WTC11 (cell line): Measurements from ENCODE around the gene COPS4. TPM values are rescaled to one million over a fixed set of nuclear protein-coding genes. Genes with fewer than 3 reads are reported as not detected.

Experiments used
- ATAC-seq: fragments of 200-7000 bp; cut with Tn5 transposase; 2 replicates; pipeline ENCODE4 v1.10.0; 2021; ENCODE audit warnings: mild to moderate bottlenecking, moderate library complexity
- CTCF ChIA-PET: fragments of 300-600 bp; sonication (Branson Sonifier 250); formaldehyde crosslinking; loops from one replicate; lab custom pipeline; 2021; ENCODE audit warnings: antibody characterized with exemption; lab: Charles Lee
- POLR2A ChIA-PET: fragments of 350-600 bp; sonication (Branson Sonifier 250); formaldehyde crosslinking; loops from one replicate; lab custom pipeline; 2021; ENCODE audit warnings: antibody characterized with exemption; lab: Charles Lee
- DNase-seq: peaks from one replicate; pipeline ENCODE4 v3.0.0; 2021; ENCODE audit warnings: low spot score
- H3K27ac Mint-ChIP-seq: 2 replicates; pipeline ENCODE4 v1.8.0; 2021; ENCODE audit warnings: mixed read lengths
- H3K27me3 Mint-ChIP-seq: 2 replicates; pipeline ENCODE4 v1.8.0; 2021; ENCODE audit warnings: low read depth, mild to moderate bottlenecking, moderate library complexity, mixed read lengths
- H3K36me3 Mint-ChIP-seq: 2 replicates; pipeline ENCODE4 v1.8.0; 2021; ENCODE audit warnings: mixed read lengths
- H3K4me1 Mint-ChIP-seq: 2 replicates; pipeline ENCODE4 v1.8.0; 2022; ENCODE audit warnings: mixed read lengths
- H3K4me3 Mint-ChIP-seq: 2 replicates; pipeline ENCODE4 v1.8.0; 2021; ENCODE audit warnings: mild to moderate bottlenecking, moderate library complexity, mixed read lengths
- H3K9me3 Mint-ChIP-seq: 2 replicates; pipeline ENCODE4 v1.8.0; 2021; ENCODE audit warnings: mixed read lengths
- ESRRA ChIP-seq: sonication (generic); formaldehyde crosslinking; IDR thresholded peaks from 2 replicates; pipeline ENCODE4 v1.8.1; 2022; ENCODE audit warnings: mild to moderate bottlenecking, missing genetic modification reagents, borderline replicate concordance
- ETV6 ChIP-seq: sonication (generic); formaldehyde crosslinking; IDR thresholded peaks from 2 replicates; pipeline ENCODE4 v1.8.1; 2022; ENCODE audit warnings: mild to moderate bottlenecking, missing genetic modification reagents
- HMGXB4 ChIP-seq: sonication (generic); formaldehyde crosslinking; IDR thresholded peaks from 2 replicates; pipeline ENCODE4 v1.8.1; 2023; ENCODE audit warnings: mild to moderate bottlenecking, moderate library complexity, missing genetic modification reagents
- JAZF1 ChIP-seq: fragments of 250-450 bp; sonication (Bioruptor Pico); IDR thresholded peaks from 2 replicates; pipeline ENCODE4 v1.9.0; 2021; ENCODE audit warnings: moderate library complexity, mild to moderate bottlenecking, inconsistent platforms
- JUN ChIP-seq: sonication (generic); formaldehyde crosslinking; IDR thresholded peaks from 2 replicates; pipeline ENCODE4 v1.8.0; 2023; ENCODE audit warnings: mild to moderate bottlenecking, missing genetic modification reagents
- NFE2L1 ChIP-seq: sonication (generic); formaldehyde crosslinking; IDR thresholded peaks from 2 replicates; pipeline ENCODE4 v1.8.1; 2023; ENCODE audit warnings: missing genetic modification reagents
- OVOL2 ChIP-seq: fragments of 250-450 bp; sonication (Bioruptor Pico); IDR thresholded peaks from 2 replicates; pipeline ENCODE4 v1.9.0; 2021; ENCODE audit warnings: mild to moderate bottlenecking, borderline replicate concordance
- RELA ChIP-seq: sonication (generic); formaldehyde crosslinking; IDR thresholded peaks from 2 replicates; pipeline ENCODE4 v1.8.1; 2022; ENCODE audit warnings: missing genetic modification reagents, mild to moderate bottlenecking, borderline replicate concordance
- TEAD1 ChIP-seq: sonication (generic); formaldehyde crosslinking; IDR thresholded peaks from 2 replicates; pipeline ENCODE4 v1.8.0; 2022; ENCODE audit warnings: mild to moderate bottlenecking, missing genetic modification reagents
- TEAD4 ChIP-seq: sonication (generic); formaldehyde crosslinking; IDR thresholded peaks from 2 replicates; pipeline ENCODE4 v1.8.0; 2022; ENCODE audit warnings: mild to moderate bottlenecking, missing genetic modification reagents
- TP53 ChIP-seq: sonication (generic); formaldehyde crosslinking; IDR thresholded peaks from 2 replicates; pipeline ENCODE4 v1.8.1; 2023; ENCODE audit warnings: mild to moderate bottlenecking, missing genetic modification reagents
- USF2 ChIP-seq: sonication (generic); formaldehyde crosslinking; IDR thresholded peaks from 2 replicates; pipeline ENCODE4 v1.8.1; 2023; ENCODE audit warnings: mild to moderate bottlenecking, missing genetic modification reagents, moderate library complexity
- ZBTB21 ChIP-seq: sonication (generic); formaldehyde crosslinking; IDR thresholded peaks from 2 replicates; pipeline ENCODE4 v1.8.1; 2023; ENCODE audit warnings: mild to moderate bottlenecking, missing genetic modification reagents, borderline replicate concordance
- ZNF138 ChIP-seq: sonication (generic); formaldehyde crosslinking; conservative IDR thresholded peaks from 2 replicates; pipeline ENCODE4 v1.8.1; 2022; ENCODE audit warnings: mild to moderate bottlenecking, moderate library complexity, missing genetic modification reagents
- ZNF232 ChIP-seq: sonication (generic); formaldehyde crosslinking; IDR thresholded peaks from 2 replicates; pipeline ENCODE4 v1.8.0; 2022; ENCODE audit warnings: mild to moderate bottlenecking, missing genetic modification reagents
- ZNF416 ChIP-seq: fragments of 250-450 bp; sonication (Bioruptor Pico); IDR thresholded peaks from 2 replicates; pipeline ENCODE4 v1.9.0; 2021; ENCODE audit warnings: mild to moderate bottlenecking, inconsistent platforms
- ZSCAN18 ChIP-seq: fragments of 250-450 bp; sonication (Bioruptor Pico); IDR thresholded peaks from 2 replicates; pipeline ENCODE4 v2.1.2; 2022; ENCODE audit warnings: mild to moderate bottlenecking, moderate library complexity
- total RNA-seq: library from RNA; stranded (reverse); gene quantifications from 3 replicates; pipeline ENCODE4 v1.2.3, GENCODE V29; 2021
- TF ChIP-seq, protein P1 (sequence below): fragments of 200-600 bp; IDR thresholded peaks from 2 replicates; pipeline ENCODE4 v1.8.0; 2022; ENCODE audit warnings: antibody characterized with exemption
- TF ChIP-seq, protein P2 (sequence below): sonication (generic); formaldehyde crosslinking; conservative IDR thresholded peaks from 2 replicates; pipeline ENCODE4 v1.8.1; 2022; ENCODE audit warnings: mild to moderate bottlenecking, missing genetic modification reagents
- TF ChIP-seq, protein P3 (sequence below): sonication (generic); formaldehyde crosslinking; IDR thresholded peaks from 2 replicates; pipeline ENCODE4 v1.8.1; 2023; ENCODE audit warnings: mild to moderate bottlenecking, missing genetic modification reagents
- TF ChIP-seq, protein P4 (sequence below): sonication (generic); formaldehyde crosslinking; IDR thresholded peaks from 2 replicates; pipeline ENCODE4 v1.8.0; 2022; ENCODE audit warnings: mild to moderate bottlenecking, missing genetic modification reagents

Gene COPS4
- total RNA-seq, 1 experiment from 2014 or later = 30.9 TPM

GRCh38 chr4:83010522-83011318 lies 24.3 kb upstream of the COPS4 start, which contains the start of gene LIN54:
LIN54 (minus strand) TSS chr4:83010823; CDS start chr4:82984844, 25,979 bp downstream.
- no peaks in the 10 kb centered on the region for H3K9me3 Mint-ChIP-seq
- CTCF ChIA-PET = interaction anchor here (0.7 to 1.3 kb wide), 3 partner anchors 10 to 1472 kb away, joined by 3 to 6 read pairs (median 5); partner anchors contain the start of gene COPS4
- H3K4me3 Mint-ChIP-seq = peak within 1 kb of the TSS; percentile 92
- H3K4me1 Mint-ChIP-seq = peaks cover 34% of the 10 kb centered on the region
- H3K27ac Mint-ChIP-seq = peak within 1 kb of the TSS; percentile 67
- H3K27me3 Mint-ChIP-seq = peaks cover 13% of the 10 kb centered on the region
- DNase-seq (peak; percentile 65), ATAC-seq (peak; percentile 17)
- POLR2A ChIA-PET = interaction anchor here (0.7 to 2.9 kb wide), 3 partner anchors 24 to 100 kb away, joined by 3 to 28 read pairs (median 4); partner anchors contain the start of gene COPS4
- no peaks in the 10 kb centered on the region for H3K36me3 Mint-ChIP-seq
- TF ChIP-seq OVOL2 (CRISPR knock-in tag) = no peak
- no peak for TF ChIP-seq ZNF232
- TF ChIP-seq ZBTB21 (CRISPR knock-in tag) = no peak
- no peak for TF ChIP-seq NFE2L1
- no peak for TF ChIP-seq TEAD1 (CRISPR knock-in tag)
- TF ChIP-seq, protein P1, sequence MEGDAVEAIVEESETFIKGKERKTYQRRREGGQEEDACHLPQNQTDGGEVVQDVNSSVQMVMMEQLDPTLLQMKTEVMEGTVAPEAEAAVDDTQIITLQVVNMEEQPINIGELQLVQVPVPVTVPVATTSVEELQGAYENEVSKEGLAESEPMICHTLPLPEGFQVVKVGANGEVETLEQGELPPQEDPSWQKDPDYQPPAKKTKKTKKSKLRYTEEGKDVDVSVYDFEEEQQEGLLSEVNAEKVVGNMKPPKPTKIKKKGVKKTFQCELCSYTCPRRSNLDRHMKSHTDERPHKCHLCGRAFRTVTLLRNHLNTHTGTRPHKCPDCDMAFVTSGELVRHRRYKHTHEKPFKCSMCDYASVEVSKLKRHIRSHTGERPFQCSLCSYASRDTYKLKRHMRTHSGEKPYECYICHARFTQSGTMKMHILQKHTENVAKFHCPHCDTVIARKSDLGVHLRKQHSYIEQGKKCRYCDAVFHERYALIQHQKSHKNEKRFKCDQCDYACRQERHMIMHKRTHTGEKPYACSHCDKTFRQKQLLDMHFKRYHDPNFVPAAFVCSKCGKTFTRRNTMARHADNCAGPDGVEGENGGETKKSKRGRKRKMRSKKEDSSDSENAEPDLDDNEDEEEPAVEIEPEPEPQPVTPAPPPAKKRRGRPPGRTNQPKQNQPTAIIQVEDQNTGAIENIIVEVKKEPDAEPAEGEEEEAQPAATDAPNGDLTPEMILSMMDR = no peak
- TF ChIP-seq ESRRA (CRISPR knock-in tag) = no peak

GRCh38 chr4:83011689-83012199 lies 23.2 kb upstream of the COPS4 start:
- no peak for ATAC-seq
- no peak for DNase-seq
- CTCF ChIA-PET = interaction anchor here (0.7 to 1.3 kb wide), 3 partner anchors 11 to 272 kb away, joined by 3 to 6 read pairs (median 4); partner anchors contain the start of genes COPS4 and COQ2
- H3K27ac Mint-ChIP-seq = peak overlapping the region; percentile 54; the same call in 1 of the 2 replicates
- peak overlapping the region; percentile 92 for H3K4me3 Mint-ChIP-seq
- TF ChIP-seq HMGXB4 (no peak), TEAD4 (no peak), USF2 (CRISPR knock-in tag) (no peak), TP53 (CRISPR knock-in tag) (no peak), ETV6 (CRISPR knock-in tag) (no peak), ZSCAN18 (CRISPR knock-in tag) (no peak), ZNF416 (CRISPR knock-in tag) (no peak), JUN (CRISPR knock-in tag) (no peak), RELA (no peak), ZNF138 (CRISPR knock-in tag) (no peak), OVOL2 (CRISPR knock-in tag) (no peak), JAZF1 (CRISPR knock-in tag) (no peak)
- TF ChIP-seq, protein P2, sequence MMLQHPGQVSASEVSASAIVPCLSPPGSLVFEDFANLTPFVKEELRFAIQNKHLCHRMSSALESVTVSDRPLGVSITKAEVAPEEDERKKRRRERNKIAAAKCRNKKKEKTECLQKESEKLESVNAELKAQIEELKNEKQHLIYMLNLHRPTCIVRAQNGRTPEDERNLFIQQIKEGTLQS (CRISPR knock-in tag) = no peak
- TF ChIP-seq, protein P3, sequence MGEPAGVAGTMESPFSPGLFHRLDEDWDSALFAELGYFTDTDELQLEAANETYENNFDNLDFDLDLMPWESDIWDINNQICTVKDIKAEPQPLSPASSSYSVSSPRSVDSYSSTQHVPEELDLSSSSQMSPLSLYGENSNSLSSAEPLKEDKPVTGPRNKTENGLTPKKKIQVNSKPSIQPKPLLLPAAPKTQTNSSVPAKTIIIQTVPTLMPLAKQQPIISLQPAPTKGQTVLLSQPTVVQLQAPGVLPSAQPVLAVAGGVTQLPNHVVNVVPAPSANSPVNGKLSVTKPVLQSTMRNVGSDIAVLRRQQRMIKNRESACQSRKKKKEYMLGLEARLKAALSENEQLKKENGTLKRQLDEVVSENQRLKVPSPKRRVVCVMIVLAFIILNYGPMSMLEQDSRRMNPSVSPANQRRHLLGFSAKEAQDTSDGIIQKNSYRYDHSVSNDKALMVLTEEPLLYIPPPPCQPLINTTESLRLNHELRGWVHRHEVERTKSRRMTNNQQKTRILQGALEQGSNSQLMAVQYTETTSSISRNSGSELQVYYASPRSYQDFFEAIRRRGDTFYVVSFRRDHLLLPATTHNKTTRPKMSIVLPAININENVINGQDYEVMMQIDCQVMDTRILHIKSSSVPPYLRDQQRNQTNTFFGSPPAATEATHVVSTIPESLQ (CRISPR knock-in tag) = no peak
- TF ChIP-seq, protein P4, sequence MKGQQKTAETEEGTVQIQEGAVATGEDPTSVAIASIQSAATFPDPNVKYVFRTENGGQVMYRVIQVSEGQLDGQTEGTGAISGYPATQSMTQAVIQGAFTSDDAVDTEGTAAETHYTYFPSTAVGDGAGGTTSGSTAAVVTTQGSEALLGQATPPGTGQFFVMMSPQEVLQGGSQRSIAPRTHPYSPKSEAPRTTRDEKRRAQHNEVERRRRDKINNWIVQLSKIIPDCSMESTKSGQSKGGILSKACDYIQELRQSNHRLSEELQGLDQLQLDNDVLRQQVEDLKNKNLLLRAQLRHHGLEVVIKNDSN (CRISPR knock-in tag) = no peak
- no peaks in the 10 kb centered on the region for H3K9me3 Mint-ChIP-seq
- H3K27me3 Mint-ChIP-seq = peaks cover 13% of the 10 kb centered on the region
- POLR2A ChIA-PET = interaction anchor here (0.9 to 2.9 kb wide), 3 partner anchors 23 to 273 kb away, joined by 3 to 28 read pairs (median 4); partner anchors contain the start of genes COPS4 and COQ2
- peaks cover 32% of the 10 kb centered on the region for H3K4me1 Mint-ChIP-seq
- no peaks in the 10 kb centered on the region for H3K36me3 Mint-ChIP-seq
